Neural cell (in vitro differentiated cells): ENCODE data around the gene NOS1AP. TPM values are rescaled to one million over a fixed set of nuclear protein-coding genes. Genes with fewer than 3 reads are reported as not detected.

Source experiments
- H2AFZ ChIP-seq: fragments of 200-600, 300-800 bp; sonication (generic), shearing (Covaris generic); 2 replicates; pipeline ENCODE4 v1.6.0; 2014; ENCODE audit warnings: low read depth, mild to moderate bottlenecking, antibody characterized with exemption, low read length, moderate library complexity
- H3F3A ChIP-seq: fragments of 200-600 bp; shearing (Covaris generic); 2 replicates; pipeline ENCODE4 v1.6.1; 2016; ENCODE audit warnings: mild to moderate bottlenecking, moderate library complexity, mixed read lengths, antibody characterized with exemption, low read length; ENCODE audit not compliant: insufficient read depth, poor library complexity, severe bottlenecking
- H3K27ac ChIP-seq: fragments of 200-600, 300-800 bp; sonication (generic), shearing (Covaris generic); 2 replicates; pipeline ENCODE4 v1.5.1; 2014; ENCODE audit warnings: mild to moderate bottlenecking, low read length, moderate library complexity
- H3K27me3 ChIP-seq: fragments of 300-800, 200-600 bp; sonication (generic), shearing (Covaris generic); 2 replicates; pipeline ENCODE4 v1.6.0; 2014; ENCODE audit warnings: mild to moderate bottlenecking, low read depth, low read length, moderate library complexity; ENCODE audit not compliant: insufficient read depth
- H3K36me3 ChIP-seq: fragments of 300-800, 200-600 bp; sonication (generic), shearing (Covaris generic); 2 replicates; pipeline ENCODE4 v1.5.1; 2014; ENCODE audit warnings: mild to moderate bottlenecking, antibody characterized with exemption, low read length, moderate library complexity; ENCODE audit not compliant: insufficient read depth
- H3K4me2 ChIP-seq: fragments of 300-800, 200-600 bp; sonication (generic), shearing (Covaris generic); 2 replicates; pipeline ENCODE4 v1.6.0; 2014; ENCODE audit warnings: mild to moderate bottlenecking, low read length
- H3K4me3 ChIP-seq: fragments of 300-800, 200-600 bp; sonication (generic), shearing (Covaris generic); 2 replicates; pipeline ENCODE4 v1.5.1; 2014; ENCODE audit warnings: mild to moderate bottlenecking, low read length, moderate library complexity
- H3K79me2 ChIP-seq: fragments of 200-600 bp; shearing (Covaris generic); replicated peaks from 2 replicates; pipeline ENCODE4 v1.6.0; 2014; ENCODE audit warnings: mild to moderate bottlenecking, low read length, moderate library complexity; ENCODE audit not compliant: insufficient read depth
- H3K9ac ChIP-seq: fragments of 300-800, 200-600 bp; sonication (generic), shearing (Covaris generic); 2 replicates; pipeline ENCODE4 v1.6.1; 2016; ENCODE audit warnings: mild to moderate bottlenecking, low read length, mixed read lengths
- H3K9me2 ChIP-seq: fragments of 200-600 bp; shearing (Covaris generic); 2 replicates; pipeline ENCODE4 v1.6.1; 2016; ENCODE audit warnings: mild to moderate bottlenecking, low read length, mixed read lengths; ENCODE audit not compliant: insufficient read depth
- H3K9me3 ChIP-seq: fragments of 200-600, 300-800 bp; sonication (generic), shearing (Covaris generic); 2 replicates; pipeline ENCODE4 v1.6.1; 2016; ENCODE audit warnings: mild to moderate bottlenecking, mixed run types, low read length, moderate library complexity, mixed read lengths
- H4K20me1 ChIP-seq: fragments of 200-600 bp; shearing (Covaris generic); 2 replicates; pipeline ENCODE4 v1.6.1; 2016; ENCODE audit warnings: mild to moderate bottlenecking, mixed run types; ENCODE audit not compliant: insufficient read depth
- CTCF ChIP-seq: fragments of 450-650 bp; IDR thresholded peaks from 2 replicates; pipeline ENCODE4 v1.5.1; 2014; ENCODE audit warnings: antibody characterized with exemption, mild to moderate bottlenecking, moderate library complexity; ENCODE audit not compliant: poor library complexity, severe bottlenecking
- EP300 ChIP-seq: fragments of 450-650 bp; conservative IDR thresholded peaks from 2 replicates; pipeline ENCODE4 v1.6.1; 2014; ENCODE audit warnings: antibody characterized with exemption, mild to moderate bottlenecking, moderate library complexity; ENCODE audit not compliant: poor library complexity, severe bottlenecking
- EZH2 ChIP-seq: fragments of 200-600, 300-800 bp; shearing (Covaris generic), sonication (generic); IDR thresholded peaks from 2 replicates; pipeline ENCODE4 v1.6.1; 2014; ENCODE audit warnings: antibody characterized with exemption, low read length, borderline replicate concordance, mild to moderate bottlenecking; ENCODE audit not compliant: insufficient read depth, poor library complexity, severe bottlenecking
- MXI1 ChIP-seq: fragments of 450-650 bp; conservative IDR thresholded peaks from 2 replicates; pipeline ENCODE4 v1.6.1; 2014; ENCODE audit warnings: antibody characterized with exemption, mild to moderate bottlenecking; ENCODE audit not compliant: poor library complexity, severe bottlenecking
- POLR2AphosphoS5 ChIP-seq: IDR thresholded peaks from 2 replicates; pipeline ENCODE4 v1.6.1; 2012
- RAD21 ChIP-seq: fragments of 450-650 bp; conservative IDR thresholded peaks from 2 replicates; pipeline ENCODE4 v1.6.1; 2014; ENCODE audit warnings: antibody characterized with exemption, mild to moderate bottlenecking, moderate library complexity
- REST ChIP-seq: IDR thresholded peaks from 2 replicates; pipeline ENCODE4 v1.6.1; 2012; ENCODE audit warnings: borderline replicate concordance
- SMC3 ChIP-seq: fragments of 450-650 bp; conservative IDR thresholded peaks from 2 replicates; pipeline ENCODE4 v1.6.1; 2014; ENCODE audit warnings: antibody characterized with exemption, mild to moderate bottlenecking, moderate library complexity; ENCODE audit not compliant: poor library complexity
- TAF1 ChIP-seq: IDR thresholded peaks from 2 replicates; pipeline ENCODE4 v1.6.1; 2012; ENCODE audit warnings: low read depth
- polyA plus RNA-seq: library from polyadenylated mRNA; depleted of rRNA; stranded (reverse); fragments of >200 nt; gene quantifications from 2 replicates; pipeline ENCODE4 v1.2.3, GENCODE V29; 2014

The NOS1AP gene
- polyA plus RNA-seq, 1 donor from 2014 or later: 5.3 TPM

- Histone ChIP-seq H3K79me2 (no peaks in the 10 kb centered on the region), H4K20me1 (no peaks in the 10 kb centered on the region), H3K9ac (no peak overlapping the region), H3K36me3 (no peaks in the 10 kb centered on the region), H3K4me2 (no peak overlapping the region), H3K4me3 (no peak overlapping the region), H3K27me3 (no peaks in the 10 kb centered on the region), H3F3A (no peaks in the 10 kb centered on the region), H3K9me2 (no peaks in the 10 kb centered on the region), H3K27ac (no peak overlapping the region), H2AFZ (no peak overlapping the region), H3K9me3 (no peaks in the 10 kb centered on the region)
- TF ChIP-seq RAD21 (no peak), EP300 (no peak), TAF1 (no peak), SMC3 (no peak), CTCF (no peak), REST (no peak), MXI1 (no peak), POLR2AphosphoS5 (no peak), EZH2 (no peak)
These were observed 59.3 kb downstream of the NOS1AP start for GRCh38 chr1:162128693-162129356.

- H3K27ac ChIP-seq: no peak overlapping the region
- H3K27me3 ChIP-seq: no peaks in the 10 kb centered on the region
- H3K4me2 ChIP-seq: no peak overlapping the region
- H3K36me3 ChIP-seq: no peaks in the 10 kb centered on the region
- H2AFZ ChIP-seq: no peak overlapping the region
- no peak overlapping the region for H3K4me3 ChIP-seq
- TF ChIP-seq POLR2AphosphoS5 (no peak), EP300 (no peak), SMC3 (no peak), RAD21 (no peak), MXI1 (no peak), EZH2 (no peak), REST (no peak), CTCF (no peak), TAF1 (no peak)
- H3K9ac ChIP-seq: no peak overlapping the region
- no peaks in the 10 kb centered on the region for H3K79me2 ChIP-seq
- no peaks in the 10 kb centered on the region for H3K9me3 ChIP-seq
- H3K9me2 ChIP-seq: no peaks in the 10 kb centered on the region
- H3F3A ChIP-seq: no peaks in the 10 kb centered on the region
- H4K20me1 ChIP-seq: no peaks in the 10 kb centered on the region
These were observed 60.8 kb downstream of the NOS1AP start for GRCh38 chr1:162130308-162130707.
